K562 (cell line): ENCODE measurements around the gene APOL4. TPM values are rescaled to one million over a fixed set of nuclear protein-coding genes. Genes with fewer than 3 reads are reported as not detected.

Source experiments
- BDP1 ChIP-seq: IDR thresholded peaks from 3 replicates; pipeline ENCODE4 v1.6.1; 2011; ENCODE audit not compliant: insufficient read length, insufficient read depth
- CHD2 ChIP-seq: IDR thresholded peaks from 2 replicates; pipeline ENCODE4 v1.6.1; 2011; ENCODE audit warnings: low read depth, low read length
- DNMT1 ChIP-seq: fragments of 450-650 bp; IDR thresholded peaks from 2 replicates; pipeline ENCODE4 v1.6.1; 2016; ENCODE audit warnings: antibody characterized with exemption, mild to moderate bottlenecking
- ETV6 ChIP-seq, 3 experiments: fragments of 150-350 bp in 1 of 3; sonication (generic) in 1 of 3; formaldehyde crosslinking in 1 of 3; IDR thresholded peaks; 2 replicates each; pipeline versions ENCODE4 v1.6.1 to v1.8.0; 2014 to 2022; ENCODE audit warnings: borderline replicate concordance in 2 of 3, low read depth in 2 of 3, antibody characterized with exemption in 1 of 3, low read length in 1 of 3, mild to moderate bottlenecking in 1 of 3, missing genetic modification reagents in 1 of 3
- GTF2A2 ChIP-seq: IDR thresholded peaks from 2 replicates; pipeline ENCODE4 v1.6.1; 2016; ENCODE audit warnings: mild to moderate bottlenecking, missing genetic modification characterization, missing compliant biosample characterization
- HNRNPH1 ChIP-seq: fragments of 200-400 bp; formaldehyde crosslinking; optimal IDR thresholded peaks from 2 replicates; pipeline ENCODE3; 2017; ENCODE audit warnings: low read depth, mild to moderate bottlenecking, low read length, moderate library complexity
- MED1 ChIP-seq: sonication (generic); formaldehyde crosslinking; IDR thresholded peaks from 2 replicates; pipeline ENCODE4 v1.8.1; 2023; ENCODE audit warnings: missing genetic modification reagents, borderline replicate concordance
- PCBP1 ChIP-seq: fragments of 200-400 bp; formaldehyde crosslinking; IDR thresholded peaks from 2 replicates; pipeline ENCODE4 v1.6.1; 2018; ENCODE audit warnings: mild to moderate bottlenecking, low read depth, low read length; ENCODE audit not compliant: poor library complexity, severe bottlenecking
- RBFOX2 ChIP-seq: fragments of 200-400 bp; formaldehyde crosslinking; IDR thresholded peaks from 2 replicates; pipeline ENCODE4 v1.6.1; 2017; ENCODE audit warnings: low read depth, mild to moderate bottlenecking, low read length, moderate library complexity
- SMAD4 ChIP-seq: fragments of 250-450 bp; sonication (Bioruptor Pico); conservative IDR thresholded peaks from 2 replicates; pipeline ENCODE4 v1.8.0; 2021; ENCODE audit warnings: inconsistent platforms, mild to moderate bottlenecking, moderate library complexity
- TBP ChIP-seq: optimal IDR thresholded peaks from 2 replicates; pipeline ENCODE3; 2011; ENCODE audit warnings: low read depth, low read length, improper control_type of control experiment
- ZC3H8 ChIP-seq: fragments of 450-650 bp; IDR thresholded peaks from 2 replicates; pipeline ENCODE4 v1.6.1; 2017
- ZNF121 ChIP-seq: sonication (generic); formaldehyde crosslinking; conservative IDR thresholded peaks from 2 replicates; pipeline ENCODE4 v1.8.0; 2022; ENCODE audit warnings: missing genetic modification reagents
- ZNF695 ChIP-seq: fragments of 450-650 bp; formaldehyde crosslinking; IDR thresholded peaks from 2 replicates; pipeline ENCODE4 v1.4.0; 2020; ENCODE audit warnings: mild to moderate bottlenecking, moderate library complexity
- polyA plus RNA-seq, 8 experiments: library from polyadenylated mRNA; depleted of rRNA in 4 of 8; stranded (reverse) in 5 of 8; unstranded in 3 of 8; fragments of >200 nt; fragmentation: Nextera tagmentation in 2 of 8; fragmentation: Illumina TruSeq in 1 of 8; extraction: Ambion mirVana in 2 of 8; extraction: Trizol in 1 of 8; gene quantifications; 2 replicates each; pipeline versions ENCODE4 v1.2.1 to v1.2.3, GENCODE V29; 2011 to 2014; ENCODE audit warnings: inconsistent platforms in 1 of 8, missing spikeins in 1 of 8
- total RNA-seq, 7 experiments: library from RNA; depleted of rRNA in 6 of 7; stranded (reverse); fragments of >200 nt in 6 of 7; fragmentation: Illumina TruSeq in 2 of 7; extraction: Trizol in 2 of 7; gene quantifications; 2 replicates each; pipeline versions ENCODE4 v1.2.1 to v1.2.3, GENCODE V29; 2011 to 2021; ENCODE audit warnings: low replicate concordance in 1 of 7
- TF ChIP-seq, protein P1 (sequence below), 2 experiments: fragments of 450-650 bp in 1 of 2; sonication (generic) in 1 of 2; formaldehyde crosslinking; conservative IDR thresholded peaks; 2 replicates each; pipeline versions ENCODE4 v1.4.0 to v1.8.1; 2020 to 2022; ENCODE audit warnings: mild to moderate bottlenecking in 1 of 2, missing genetic modification reagents in 1 of 2
- TF ChIP-seq, protein P2 (sequence below): sonication (generic); formaldehyde crosslinking; IDR thresholded peaks from 2 replicates; pipeline ENCODE4 v1.8.0; 2022; ENCODE audit warnings: missing genetic modification reagents, mild to moderate bottlenecking, moderate library complexity, borderline replicate concordance
- TF ChIP-seq, protein P3 (sequence below): sonication (generic); formaldehyde crosslinking; IDR thresholded peaks from 2 replicates; pipeline ENCODE4 v1.8.0; 2022; ENCODE audit warnings: missing genetic modification reagents, mild to moderate bottlenecking, borderline replicate concordance
- TF ChIP-seq, protein P4 (sequence below): sonication (generic); formaldehyde crosslinking; IDR thresholded peaks from 2 replicates; pipeline ENCODE4 v1.8.0; 2023; ENCODE audit warnings: mild to moderate bottlenecking, missing genetic modification reagents
- TF ChIP-seq, protein P5 (sequence below): sonication (generic); formaldehyde crosslinking; IDR thresholded peaks from 2 replicates; pipeline ENCODE4 v1.8.0; 2022; ENCODE audit warnings: mild to moderate bottlenecking, missing genetic modification reagents, borderline replicate concordance

APOL4 gene
- total and polyA plus RNA-seq, 9 of the 15 experiments (the other 6 are each of a cell fraction or from before 2014, with no cell fraction given), result 6.5 to 15.0 (median 9.8) TPM

DNA sequence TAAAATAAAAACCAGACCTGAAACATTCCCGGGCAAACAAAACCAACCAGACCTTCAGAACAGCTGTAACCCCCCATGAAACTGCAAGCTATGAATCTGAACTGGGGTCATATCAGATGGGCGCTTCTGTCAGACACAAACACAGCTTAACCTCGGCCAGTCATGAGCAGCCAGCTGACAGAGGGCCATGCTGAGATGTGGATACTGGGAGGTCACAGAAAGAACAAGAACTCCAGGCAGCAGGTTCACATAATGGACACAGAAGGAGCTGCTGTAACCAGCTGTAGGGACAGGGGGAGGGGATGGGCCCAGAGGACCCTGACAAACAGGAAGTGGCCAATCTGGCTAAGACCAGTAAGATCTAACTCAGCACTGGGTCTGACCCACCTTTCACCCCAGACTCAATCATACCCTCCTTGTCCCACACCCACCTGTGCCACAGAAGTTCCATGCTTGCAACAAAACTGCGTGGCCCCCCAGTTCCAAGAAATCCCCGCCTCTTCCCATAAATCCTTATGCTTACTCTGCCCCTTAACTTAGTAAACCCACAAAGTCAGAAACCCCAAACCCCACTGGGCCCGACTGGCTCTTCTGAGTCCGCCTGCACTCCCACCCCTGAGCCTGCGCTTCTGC, 4.0 kb downstream of the APOL4 start (continued):
- TF ChIP-seq, protein P1, sequence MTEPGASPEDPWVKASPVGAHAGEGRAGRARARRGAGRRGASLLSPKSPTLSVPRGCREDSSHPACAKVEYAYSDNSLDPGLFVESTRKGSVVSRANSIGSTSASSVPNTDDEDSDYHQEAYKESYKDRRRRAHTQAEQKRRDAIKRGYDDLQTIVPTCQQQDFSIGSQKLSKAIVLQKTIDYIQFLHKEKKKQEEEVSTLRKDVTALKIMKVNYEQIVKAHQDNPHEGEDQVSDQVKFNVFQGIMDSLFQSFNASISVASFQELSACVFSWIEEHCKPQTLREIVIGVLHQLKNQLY (CRISPR knock-in tag; conservative IDR thresholded peaks at IDR 0.05), result no peak
- TF ChIP-seq GTF2A2 (tag) (no peak), HNRNPH1 (no peak), MED1 (CRISPR knock-in tag) (no peak), ZNF695 (CRISPR knock-in tag) (no peak), CHD2 (no peak), BDP1 (no peak), ZC3H8 (no peak), SMAD4 (CRISPR knock-in tag) (0 out of 2 replicates have a peak, but pooled peaks have one; percentile 18), PCBP1 (no peak), TBP (no peak), ZNF121 (CRISPR knock-in tag) (no peak), ETV6 (IDR thresholded peaks at IDR 0.05; ENCODE audit: borderline replicate concordance in 1 of 2, low read depth in 2 of 2, low read length in 1 of 2) (no peak), ETV6 (CRISPR knock-in tag; IDR thresholded peaks at IDR 0.05; ENCODE audit: borderline replicate concordance) (no peak), DNMT1 (no peak), RBFOX2 (no peak)
- TF ChIP-seq, protein P2, sequence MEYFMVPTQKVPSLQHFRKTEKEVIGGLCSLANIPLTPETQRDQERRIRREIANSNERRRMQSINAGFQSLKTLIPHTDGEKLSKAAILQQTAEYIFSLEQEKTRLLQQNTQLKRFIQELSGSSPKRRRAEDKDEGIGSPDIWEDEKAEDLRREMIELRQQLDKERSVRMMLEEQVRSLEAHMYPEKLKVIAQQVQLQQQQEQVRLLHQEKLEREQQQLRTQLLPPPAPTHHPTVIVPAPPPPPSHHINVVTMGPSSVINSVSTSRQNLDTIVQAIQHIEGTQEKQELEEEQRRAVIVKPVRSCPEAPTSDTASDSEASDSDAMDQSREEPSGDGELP (CRISPR knock-in tag), result peak; percentile 71
- TF ChIP-seq, protein P3, sequence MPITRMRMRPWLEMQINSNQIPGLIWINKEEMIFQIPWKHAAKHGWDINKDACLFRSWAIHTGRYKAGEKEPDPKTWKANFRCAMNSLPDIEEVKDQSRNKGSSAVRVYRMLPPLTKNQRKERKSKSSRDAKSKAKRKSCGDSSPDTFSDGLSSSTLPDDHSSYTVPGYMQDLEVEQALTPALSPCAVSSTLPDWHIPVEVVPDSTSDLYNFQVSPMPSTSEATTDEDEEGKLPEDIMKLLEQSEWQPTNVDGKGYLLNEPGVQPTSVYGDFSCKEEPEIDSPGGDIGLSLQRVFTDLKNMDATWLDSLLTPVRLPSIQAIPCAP (CRISPR knock-in tag), result no peak
- TF ChIP-seq, protein P4, sequence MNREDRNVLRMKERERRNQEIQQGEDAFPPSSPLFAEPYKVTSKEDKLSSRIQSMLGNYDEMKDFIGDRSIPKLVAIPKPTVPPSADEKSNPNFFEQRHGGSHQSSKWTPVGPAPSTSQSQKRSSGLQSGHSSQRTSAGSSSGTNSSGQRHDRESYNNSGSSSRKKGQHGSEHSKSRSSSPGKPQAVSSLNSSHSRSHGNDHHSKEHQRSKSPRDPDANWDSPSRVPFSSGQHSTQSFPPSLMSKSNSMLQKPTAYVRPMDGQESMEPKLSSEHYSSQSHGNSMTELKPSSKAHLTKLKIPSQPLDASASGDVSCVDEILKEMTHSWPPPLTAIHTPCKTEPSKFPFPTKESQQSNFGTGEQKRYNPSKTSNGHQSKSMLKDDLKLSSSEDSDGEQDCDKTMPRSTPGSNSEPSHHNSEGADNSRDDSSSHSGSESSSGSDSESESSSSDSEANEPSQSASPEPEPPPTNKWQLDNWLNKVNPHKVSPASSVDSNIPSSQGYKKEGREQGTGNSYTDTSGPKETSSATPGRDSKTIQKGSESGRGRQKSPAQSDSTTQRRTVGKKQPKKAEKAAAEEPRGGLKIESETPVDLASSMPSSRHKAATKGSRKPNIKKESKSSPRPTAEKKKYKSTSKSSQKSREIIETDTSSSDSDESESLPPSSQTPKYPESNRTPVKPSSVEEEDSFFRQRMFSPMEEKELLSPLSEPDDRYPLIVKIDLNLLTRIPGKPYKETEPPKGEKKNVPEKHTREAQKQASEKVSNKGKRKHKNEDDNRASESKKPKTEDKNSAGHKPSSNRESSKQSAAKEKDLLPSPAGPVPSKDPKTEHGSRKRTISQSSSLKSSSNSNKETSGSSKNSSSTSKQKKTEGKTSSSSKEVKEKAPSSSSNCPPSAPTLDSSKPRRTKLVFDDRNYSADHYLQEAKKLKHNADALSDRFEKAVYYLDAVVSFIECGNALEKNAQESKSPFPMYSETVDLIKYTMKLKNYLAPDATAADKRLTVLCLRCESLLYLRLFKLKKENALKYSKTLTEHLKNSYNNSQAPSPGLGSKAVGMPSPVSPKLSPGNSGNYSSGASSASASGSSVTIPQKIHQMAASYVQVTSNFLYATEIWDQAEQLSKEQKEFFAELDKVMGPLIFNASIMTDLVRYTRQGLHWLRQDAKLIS, result no peak
- TF ChIP-seq, protein P5, sequence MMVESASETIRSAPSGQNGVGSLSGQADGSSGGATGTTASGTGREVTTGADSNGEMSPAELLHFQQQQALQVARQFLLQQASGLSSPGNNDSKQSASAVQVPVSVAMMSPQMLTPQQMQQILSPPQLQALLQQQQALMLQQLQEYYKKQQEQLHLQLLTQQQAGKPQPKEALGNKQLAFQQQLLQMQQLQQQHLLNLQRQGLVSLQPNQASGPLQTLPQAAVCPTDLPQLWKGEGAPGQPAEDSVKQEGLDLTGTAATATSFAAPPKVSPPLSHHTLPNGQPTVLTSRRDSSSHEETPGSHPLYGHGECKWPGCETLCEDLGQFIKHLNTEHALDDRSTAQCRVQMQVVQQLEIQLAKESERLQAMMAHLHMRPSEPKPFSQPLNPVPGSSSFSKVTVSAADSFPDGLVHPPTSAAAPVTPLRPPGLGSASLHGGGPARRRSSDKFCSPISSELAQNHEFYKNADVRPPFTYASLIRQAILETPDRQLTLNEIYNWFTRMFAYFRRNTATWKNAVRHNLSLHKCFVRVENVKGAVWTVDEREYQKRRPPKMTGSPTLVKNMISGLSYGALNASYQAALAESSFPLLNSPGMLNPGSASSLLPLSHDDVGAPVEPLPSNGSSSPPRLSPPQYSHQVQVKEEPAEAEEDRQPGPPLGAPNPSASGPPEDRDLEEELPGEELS (CRISPR knock-in tag), result no peak
